Measurements from ENCODE around the gene TEAD1. TPM values are rescaled to one million over a fixed set of nuclear protein-coding genes. Genes with fewer than 3 reads are reported as not detected.

TEAD1 gene
- total and polyA plus RNA-seq, 9 of the 15 experiments (the other 6 are each of a cell fraction or from before 2014, with no cell fraction given), result 1.7 to 17.7 (median 10.8) TPM

DNA sequence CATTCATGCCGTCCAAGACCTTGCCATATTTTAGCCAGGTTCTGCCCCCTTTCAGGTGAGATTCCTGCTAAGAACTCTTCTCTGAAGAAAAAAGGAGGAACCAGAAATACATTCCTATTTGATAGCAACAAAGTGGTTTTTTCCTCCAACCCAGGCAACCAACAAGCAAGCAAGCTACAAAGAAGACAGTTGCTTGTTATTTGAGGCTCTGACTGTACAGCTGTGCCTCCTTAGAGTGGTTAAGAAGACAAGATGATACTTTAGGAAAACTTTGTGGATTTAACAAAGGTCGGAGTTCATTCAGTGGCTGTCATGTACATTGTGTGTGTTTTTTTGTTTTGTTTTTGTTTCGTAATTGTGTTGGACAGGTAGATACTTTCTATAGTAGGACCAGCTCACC is 21.7 kb downstream of the TEAD1 start:
- intact Hi-C loops (cut with micrococcal nuclease) (no loop called here), in situ Hi-C loops (cut with MboI) (no loop called here)
- no peaks in the 10 kb centered on the region for H3K27me3 ChIP-seq (ENCODE audit: control insufficient read depth in 2 of 2, insufficient read depth in 2 of 2, low read length in 2 of 2)
- no TSS peak for BruUV-seq (replicated peaks)
- H3K36me3 ChIP-seq (ENCODE audit: control insufficient read depth, insufficient read depth, low read length), result no peaks in the 10 kb centered on the region
- TF ChIP-seq, protein P1, sequence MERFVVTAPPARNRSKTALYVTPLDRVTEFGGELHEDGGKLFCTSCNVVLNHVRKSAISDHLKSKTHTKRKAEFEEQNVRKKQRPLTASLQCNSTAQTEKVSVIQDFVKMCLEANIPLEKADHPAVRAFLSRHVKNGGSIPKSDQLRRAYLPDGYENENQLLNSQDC (CRISPR knock-in tag; IDR thresholded peaks at IDR 0.05), result no peak
- TF ChIP-seq, protein P2, sequence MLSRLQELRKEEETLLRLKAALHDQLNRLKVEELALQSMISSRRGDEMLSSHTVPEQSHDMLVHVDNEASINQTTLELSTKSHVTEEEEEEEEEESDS (CRISPR knock-in tag; IDR thresholded peaks at IDR 0.05), result no peak
- TF ChIP-seq, protein P3, sequence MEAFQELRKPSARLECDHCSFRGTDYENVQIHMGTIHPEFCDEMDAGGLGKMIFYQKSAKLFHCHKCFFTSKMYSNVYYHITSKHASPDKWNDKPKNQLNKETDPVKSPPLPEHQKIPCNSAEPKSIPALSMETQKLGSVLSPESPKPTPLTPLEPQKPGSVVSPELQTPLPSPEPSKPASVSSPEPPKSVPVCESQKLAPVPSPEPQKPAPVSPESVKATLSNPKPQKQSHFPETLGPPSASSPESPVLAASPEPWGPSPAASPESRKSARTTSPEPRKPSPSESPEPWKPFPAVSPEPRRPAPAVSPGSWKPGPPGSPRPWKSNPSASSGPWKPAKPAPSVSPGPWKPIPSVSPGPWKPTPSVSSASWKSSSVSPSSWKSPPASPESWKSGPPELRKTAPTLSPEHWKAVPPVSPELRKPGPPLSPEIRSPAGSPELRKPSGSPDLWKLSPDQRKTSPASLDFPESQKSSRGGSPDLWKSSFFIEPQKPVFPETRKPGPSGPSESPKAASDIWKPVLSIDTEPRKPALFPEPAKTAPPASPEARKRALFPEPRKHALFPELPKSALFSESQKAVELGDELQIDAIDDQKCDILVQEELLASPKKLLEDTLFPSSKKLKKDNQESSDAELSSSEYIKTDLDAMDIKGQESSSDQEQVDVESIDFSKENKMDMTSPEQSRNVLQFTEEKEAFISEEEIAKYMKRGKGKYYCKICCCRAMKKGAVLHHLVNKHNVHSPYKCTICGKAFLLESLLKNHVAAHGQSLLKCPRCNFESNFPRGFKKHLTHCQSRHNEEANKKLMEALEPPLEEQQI (IDR thresholded peaks at IDR 0.05), result no peak
- TF ChIP-seq MCM3 (IDR thresholded peaks at IDR 0.05), result no peak
- H4K20me1 ChIP-seq (replicated peaks; ENCODE audit: control insufficient read depth, insufficient read depth, low read length), result no peaks in the 10 kb centered on the region
- no peak for DNase-seq (ENCODE audit: extremely low read depth in 1 of 4, low spot score in 3 of 4)
- FAIRE-seq, result no peak
- no peak overlapping the region for H2AFZ ChIP-seq (ENCODE audit: low read depth, low read length)
- ChIA-PET POLR2A (no interaction called here), CTCF (ENCODE audit: low intra/inter-chr PET ratio) (no interaction called here)
- no peak for ATAC-seq
- no peak overlapping the region for H3K4me2 ChIP-seq (ENCODE audit: insufficient read depth, low read length)
- peaks cover 25% of the 10 kb centered on the region; the same call in 2 of the 3 replicates for H3K79me2 ChIP-seq (ENCODE audit: control insufficient read depth, insufficient read depth, low read length)
- H3K4me1 ChIP-seq (replicated peaks in 1 of 2; ENCODE audit: control insufficient read depth in 2 of 2, insufficient read depth in 2 of 2, low read length in 2 of 2), result peaks cover 3 to 31% of the 10 kb centered on the region in 2 experiments; a peak in 3 of 5 replicates
- H3K9me1 ChIP-seq (ENCODE audit: control insufficient read depth, insufficient read depth, low read length), result no peaks in the 10 kb centered on the region
- 66% methylated on average over 3 of the region's 3 CpGs for WGBS (ENCODE audit: insufficient coverage, low coverage, missing lambda C conversion rate)
- no peak overlapping the region for H3K4me3 ChIP-seq
- no peak overlapping the region for H3K9ac ChIP-seq (ENCODE audit: insufficient read depth in 1 of 2, low read depth in 2 of 2, low read length in 2 of 2)
- no peak overlapping the region for H3K27ac ChIP-seq (ENCODE audit: extremely low read depth, low read depth, low read length)
- H3K9me3 ChIP-seq (replicated peaks; ENCODE audit: control insufficient read depth, insufficient read depth, low read depth, low read length), result no peaks in the 10 kb centered on the region
